ENCODE measurements around the gene SH3BP5L. TPM values are rescaled to one million over a fixed set of nuclear protein-coding genes. Genes with fewer than 3 reads are reported as not detected.
A peak's percentile ranks its signal among the peaks of the same experiment; 100 is the strongest.

The SH3BP5L gene
- total and polyA plus RNA-seq, 2 of the 13 experiments (the other 11 are each of a cell fraction or from before 2014, with no cell fraction given): 10.3 to 14.9 TPM

DNA sequence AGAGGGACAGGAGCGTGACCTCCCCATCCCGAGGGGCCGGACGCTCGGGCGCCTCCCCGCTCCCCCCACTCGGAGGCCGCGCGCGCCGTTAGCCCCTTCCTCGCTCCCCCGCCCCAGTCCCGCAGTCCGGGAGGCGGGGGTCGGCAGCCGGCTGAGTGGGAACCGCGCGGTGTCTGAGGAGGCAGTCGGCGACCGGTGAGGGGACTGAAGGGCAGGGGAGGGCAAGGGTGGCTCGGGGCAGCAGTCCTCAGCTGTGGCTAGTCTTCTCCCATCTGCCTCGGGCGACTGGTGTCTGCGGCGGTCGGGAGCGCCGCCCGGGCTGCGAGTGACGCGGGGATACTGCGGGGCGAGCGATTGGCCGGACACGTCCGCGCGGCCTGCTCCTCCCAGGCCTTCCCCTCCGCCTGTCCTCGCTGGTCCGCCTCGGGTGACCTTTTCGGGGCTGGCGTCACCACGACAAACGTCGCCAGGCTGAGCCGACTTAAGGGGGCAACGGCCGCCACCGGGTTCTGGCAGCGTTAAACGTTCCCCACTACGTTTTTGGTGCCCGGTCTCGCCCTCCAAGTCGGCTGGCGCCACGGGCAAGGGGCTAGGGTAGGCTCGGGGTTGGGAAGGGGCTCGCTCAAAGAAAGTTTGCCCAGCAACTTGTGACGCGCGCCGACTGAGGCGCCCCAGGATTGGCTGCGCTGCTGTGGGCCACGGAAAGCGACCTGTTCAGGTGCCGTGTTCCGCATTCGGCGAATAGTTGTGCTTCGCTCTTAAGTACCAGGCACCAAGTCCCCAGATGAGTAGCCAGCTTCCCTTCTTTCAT is 12.8 kb upstream of the SH3BP5L start (continued):
- TF ChIP-seq KDM4B (CRISPR knock-in tag; IDR thresholded peaks at IDR 0.05) (peak; percentile 23; the same call in 1 of the 2 replicates), MNT (IDR thresholded peaks at IDR 0.05) (no peak), ZNF614 (CRISPR knock-in tag; IDR thresholded peaks at IDR 0.05; ENCODE audit: borderline replicate concordance) (no peak; the same call in 1 of the 2 replicates), MIER3 (CRISPR knock-in tag; IDR thresholded peaks at IDR 0.05; ENCODE audit: borderline replicate concordance) (no peak), SOX6 (IDR thresholded peaks at IDR 0.05) (no peak), SOX6 (CRISPR knock-in tag; IDR thresholded peaks at IDR 0.05) (no peak; the same call in 1 of the 2 replicates), ZFP62 (CRISPR knock-in tag; IDR thresholded peaks at IDR 0.05) (peak; percentile 4; the same call in 1 of the 2 replicates), ZNF772 (CRISPR knock-in tag; IDR thresholded peaks at IDR 0.05) (peak; percentile 85), PLRG1 (conservative IDR thresholded peaks at IDR 0.05) (no peak), ZFP82 (CRISPR knock-in tag; IDR thresholded peaks at IDR 0.05; ENCODE audit: borderline replicate concordance) (peak; percentile 87; the same call in 1 of the 2 replicates), ZNF713 (CRISPR knock-in tag; IDR thresholded peaks at IDR 0.05) (no peak), ZBTB37 (CRISPR knock-in tag; IDR thresholded peaks at IDR 0.05) (no peak), ZXDC (CRISPR knock-in tag; IDR thresholded peaks at IDR 0.05) (no peak; the same call in 1 of the 2 replicates), RAD51 (IDR thresholded peaks at IDR 0.05; ENCODE audit: borderline replicate concordance) (no peak), GLMP (CRISPR knock-in tag; IDR thresholded peaks at IDR 0.05; ENCODE audit: borderline replicate concordance) (no peak), RXRA (CRISPR knock-in tag; IDR thresholded peaks at IDR 0.05) (peak; percentile 91; the same call in 1 of the 2 replicates), AHR (CRISPR knock-in tag; IDR thresholded peaks at IDR 0.05) (peak; percentile 44; the same call in 1 of the 2 replicates), ESRRA (CRISPR knock-in tag; IDR thresholded peaks at IDR 0.05; ENCODE audit: low read depth) (peak; percentile 54), TMF1 (CRISPR knock-in tag; IDR thresholded peaks at IDR 0.05; ENCODE audit: low read depth) (0 out of 2 replicates have a peak, but pooled peaks have one; percentile 6), ZNF343 (CRISPR knock-in tag; IDR thresholded peaks at IDR 0.05) (peak; percentile 43; the same call in 1 of the 2 replicates), MTA1 (CRISPR knock-in tag; IDR thresholded peaks at IDR 0.05; ENCODE audit: borderline replicate concordance) (no peak), NFIB (CRISPR knock-in tag; IDR thresholded peaks at IDR 0.05; ENCODE audit: borderline replicate concordance) (no peak)
- TF ChIP-seq, protein P1, sequence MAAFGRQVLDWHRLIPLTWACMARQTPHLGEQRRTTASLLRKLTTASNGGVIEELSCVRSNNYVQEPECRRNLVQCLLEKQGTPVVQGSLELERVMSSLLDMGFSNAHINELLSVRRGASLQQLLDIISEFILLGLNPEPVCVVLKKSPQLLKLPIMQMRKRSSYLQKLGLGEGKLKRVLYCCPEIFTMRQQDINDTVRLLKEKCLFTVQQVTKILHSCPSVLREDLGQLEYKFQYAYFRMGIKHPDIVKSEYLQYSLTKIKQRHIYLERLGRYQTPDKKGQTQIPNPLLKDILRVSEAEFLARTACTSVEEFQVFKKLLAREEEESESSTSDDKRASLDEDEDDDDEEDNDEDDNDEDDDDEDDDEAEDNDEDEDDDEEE (CRISPR knock-in tag; IDR thresholded peaks at IDR 0.05): no peak
